HG03460 (cell line): ENCODE results near the gene ZNF132.
"Not testable (repeated sequence)": the region's sequence is repeated elsewhere in the genome, so short reads cannot be mapped to it uniquely, and the experiment has no call there.

Experiments
- ATAC-seq: cut with Tn5 transposase; IDR thresholded peaks from one replicate; pipeline ENCODE4 v1.9.1; 2021; ENCODE audit not compliant: unreplicated experiment

The ZNF132 gene

GRCh38 chr19:58439576-58440554 is at the start of gene ZNF132:
TSS of gene ZNF132 (minus strand) at chr19:58440153. CDS start at chr19:58439821, 332 bp downstream.
- ATAC-seq, result peak; percentile 93

- not testable (repeated sequence) for ATAC-seq
These were observed 44.4 kb upstream of the ZNF132 start for GRCh38 chr19:58484349-58484748.

GRCh38 chr19:58483776-58484175 is 43.8 kb upstream of the ZNF132 start:
- ATAC-seq, result no peak

- no peak for ATAC-seq
These were observed 42.4 kb upstream of the ZNF132 start for GRCh38 chr19:58482372-58482771.

- no peak for ATAC-seq
These were observed 40.9 kb upstream of the ZNF132 start for GRCh38 chr19:58480831-58481230.

- no peak for ATAC-seq
These were observed 40.5 kb upstream of the ZNF132 start for GRCh38 chr19:58480481-58480830.

GRCh38 chr19:58479736-58480480 is 40.0 kb upstream of the ZNF132 start:
- no peak for ATAC-seq

- ATAC-seq, result no peak
These were observed 39.4 kb upstream of the ZNF132 start for GRCh38 chr19:58479303-58479702.

- ATAC-seq, result no peak
These were observed 37.9 kb upstream of the ZNF132 start for GRCh38 chr19:58477871-58478270.

GRCh38 chr19:58477130-58477529 is 37.2 kb upstream of the ZNF132 start:
- ATAC-seq, result no peak

GRCh38 chr19:58476498-58477015 is 36.6 kb upstream of the ZNF132 start:
- peak; percentile 4 for ATAC-seq

- peak; percentile 78 for ATAC-seq
These were observed 36.0 kb upstream of the ZNF132 start, which contains the start of gene ZNF446 for GRCh38 chr19:58475714-58476497. TSS of gene ZNF446 (plus strand) at chr19:58476352. CDS start at chr19:58477219, 867 bp downstream.

GRCh38 chr19:58474997-58475713 is 35.2 kb upstream of the ZNF132 start:
- ATAC-seq, result peak; percentile 2

- ATAC-seq, result no peak
These were observed 34.5 kb upstream of the ZNF132 start for GRCh38 chr19:58474291-58474996.

- no peak for ATAC-seq
These were observed 33.8 kb upstream of the ZNF132 start for GRCh38 chr19:58473775-58474174.

GRCh38 chr19:58471736-58472135 is 31.8 kb upstream of the ZNF132 start:
- ATAC-seq, result no peak

- ATAC-seq, result not testable (repeated sequence)
These were observed 31.0 kb upstream of the ZNF132 start for GRCh38 chr19:58470837-58471543.

- ATAC-seq, result no peak
These were observed 29.5 kb upstream of the ZNF132 start for GRCh38 chr19:58469241-58470013.
